ENCODE measurements around the gene TAF13. TPM values are rescaled to one million over a fixed set of nuclear protein-coding genes. Genes with fewer than 3 reads are reported as not detected.

Gene TAF13
- total RNA-seq, result 10 to 100 TPM; 46.7 to 66.2 TPM

- no peaks in the 10 kb centered on the region for H3K9me3 ChIP-seq
- peaks cover 6 to 21% of the 10 kb centered on the region in 2 donors for H3K4me1 ChIP-seq (ENCODE audit: control insufficient read depth in 1 of 2, low read depth in 2 of 2)
- peaks cover 11% of the 10 kb centered on the region for H3K36me3 ChIP-seq
- peak within 1 kb of the TSS; percentile 88 to 94 for H3K27ac ChIP-seq
- peak within 1 kb of the TSS; percentile 76 for H3K4me3 ChIP-seq
- TF ChIP-seq CTCF (IDR thresholded peaks at IDR 0.05), result peak; percentile 46
- H3K27me3 ChIP-seq (replicated peaks; ENCODE audit: insufficient read depth), result no peaks in the 10 kb centered on the region
- ATAC-seq (ENCODE audit: insufficient number of reproducible peaks, low FRiP score, low read depth) (peak; percentile 91), DNase-seq (ENCODE audit: low spot score) (peak; percentile 76)
Observed at GRCh38 chr1:109075531-109076490, at the start of gene TAF13. TAF13 (minus strand) TSS chr1:109076003; CDS start chr1:109075947, 56 bp downstream.

- DNase-seq (ENCODE audit: low spot score) (no peak), ATAC-seq (ENCODE audit: insufficient number of reproducible peaks, low FRiP score, low read depth) (no peak)
- TF ChIP-seq CTCF (IDR thresholded peaks at IDR 0.05), result no peak
- no peak overlapping the region for H3K4me3 ChIP-seq
- no peaks in the 10 kb centered on the region for H3K36me3 ChIP-seq
- H3K9me3 ChIP-seq, result no peaks in the 10 kb centered on the region
- no peaks in the 10 kb centered on the region for H3K27me3 ChIP-seq (replicated peaks; ENCODE audit: insufficient read depth)
- H3K27ac ChIP-seq, result no peak overlapping the region
- no peaks in the 10 kb centered on the region for H3K4me1 ChIP-seq (ENCODE audit: control insufficient read depth in 1 of 2, low read depth in 2 of 2)
Observed at GRCh38 chr1:109120356-109120755, 44.6 kb upstream of the TAF13 start.

- no peak for ATAC-seq (ENCODE audit: insufficient number of reproducible peaks, low FRiP score, low read depth)
- H3K36me3 ChIP-seq, result no peaks in the 10 kb centered on the region
- no peaks in the 10 kb centered on the region for H3K9me3 ChIP-seq
- no peak for DNase-seq (ENCODE audit: low spot score)
- H3K27me3 ChIP-seq (replicated peaks; ENCODE audit: insufficient read depth), result no peaks in the 10 kb centered on the region
- no peak for TF ChIP-seq CTCF (IDR thresholded peaks at IDR 0.05)
- no peak overlapping the region for H3K4me3 ChIP-seq
- no peak overlapping the region for H3K27ac ChIP-seq
- peaks cover 5 to 13% of the 10 kb centered on the region in 2 donors for H3K4me1 ChIP-seq (ENCODE audit: control insufficient read depth in 1 of 2, low read depth in 2 of 2)
Observed at GRCh38 chr1:109118089-109118488, 42.3 kb upstream of the TAF13 start.

- Histone ChIP-seq H3K36me3 (no peaks in the 10 kb centered on the region), H3K27me3 (replicated peaks; ENCODE audit: insufficient read depth) (no peaks in the 10 kb centered on the region), H3K27ac (no peak overlapping the region), H3K4me3 (no peak overlapping the region), H3K4me1 (ENCODE audit: control insufficient read depth in 1 of 2, low read depth in 2 of 2) (peaks cover 5 to 23% of the 10 kb centered on the region in 2 donors), H3K9me3 (no peaks in the 10 kb centered on the region)
- no peak for ATAC-seq (ENCODE audit: insufficient number of reproducible peaks, low FRiP score, low read depth)
- DNase-seq (ENCODE audit: low spot score), result no peak
- no peak for TF ChIP-seq CTCF (IDR thresholded peaks at IDR 0.05)
Observed at GRCh38 chr1:109116286-109116685, 40.5 kb upstream of the TAF13 start.

GRCh38 chr1:109115685-109116084, 39.9 kb upstream of the TAF13 start:
- no peak for TF ChIP-seq CTCF (IDR thresholded peaks at IDR 0.05)
- no peak overlapping the region for H3K27ac ChIP-seq
- H3K27me3 ChIP-seq (replicated peaks; ENCODE audit: insufficient read depth), result no peaks in the 10 kb centered on the region
- DNase-seq (ENCODE audit: low spot score) (no peak), ATAC-seq (ENCODE audit: insufficient number of reproducible peaks, low FRiP score, low read depth) (no peak)
- H3K4me3 ChIP-seq, result no peak overlapping the region
- H3K36me3 ChIP-seq, result no peaks in the 10 kb centered on the region
- H3K9me3 ChIP-seq, result no peaks in the 10 kb centered on the region
- H3K4me1 ChIP-seq (ENCODE audit: control insufficient read depth in 1 of 2, low read depth in 2 of 2), result peaks cover 5 to 23% of the 10 kb centered on the region in 2 donors

Measured in thoracic aorta (tissue), 2 donors.